ENCODE data around the gene ABCB6. TPM values are rescaled to one million over a fixed set of nuclear protein-coding genes. Genes with fewer than 3 reads are reported as not detected.
"Not testable (repeated sequence)": the region's sequence is repeated elsewhere in the genome, so short reads cannot be mapped to it uniquely, and the experiment has no call there.

Gene ABCB6
- polyA plus RNA-seq (2013, experiment 1 of 2; ENCODE audit: insufficient read length) = 36.2 TPM
- polyA plus RNA-seq (2013, experiment 2 of 2; ENCODE audit: insufficient read length) = 31.6 TPM

DNA sequence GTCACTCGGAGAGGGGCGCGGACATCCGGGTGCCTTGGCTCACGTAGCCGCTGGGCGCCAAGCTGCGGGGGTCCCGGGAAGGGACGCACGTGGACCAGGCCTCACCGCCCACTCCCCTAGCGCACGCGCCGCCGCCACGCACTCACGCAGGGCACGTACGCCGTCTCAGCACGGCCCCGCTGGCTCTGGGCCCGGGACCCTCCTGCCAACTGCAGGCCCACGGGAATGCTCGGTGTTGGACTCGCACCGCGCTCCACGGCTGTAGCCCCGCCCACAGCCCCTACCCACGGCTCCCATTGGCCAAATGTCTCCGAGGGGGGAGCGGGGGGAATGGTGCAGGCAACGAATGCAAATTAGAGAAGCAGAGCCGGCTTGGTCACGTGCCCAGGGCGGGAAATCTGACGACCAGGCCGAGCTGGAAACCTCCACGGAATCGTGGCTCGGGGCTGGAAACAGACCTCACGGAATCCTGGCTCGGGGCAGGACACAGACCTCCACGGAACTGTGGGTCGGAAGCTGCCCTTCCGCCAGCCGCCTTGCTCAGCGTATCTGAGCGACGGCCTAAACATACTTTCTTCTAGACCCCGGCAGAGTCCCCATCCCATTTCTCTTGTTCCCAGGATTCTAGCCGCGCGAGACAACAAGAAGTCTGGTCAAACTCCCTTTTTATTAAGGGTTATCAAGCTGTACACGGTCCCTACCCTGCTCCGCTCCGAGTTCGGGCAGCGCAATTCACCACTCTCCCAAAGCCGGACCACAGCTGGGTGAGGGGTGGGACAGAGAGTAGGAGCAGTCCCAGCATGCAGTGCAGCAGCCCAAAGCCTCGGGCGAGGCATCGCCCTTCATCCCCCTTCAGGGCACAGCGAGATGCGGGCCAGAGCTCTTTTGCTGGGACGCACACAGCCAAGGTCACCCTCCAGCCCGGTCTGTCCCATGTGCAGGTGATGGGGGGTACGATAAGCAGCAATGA lies at the start of gene ABCB6:
Gene ABCB6 (minus strand): TSS at position 227 of the 970 bp plus-strand sequence. CDS start 285 bp downstream, outside the sequence.
- peak; percentile 97 for DNase-seq

DNA sequence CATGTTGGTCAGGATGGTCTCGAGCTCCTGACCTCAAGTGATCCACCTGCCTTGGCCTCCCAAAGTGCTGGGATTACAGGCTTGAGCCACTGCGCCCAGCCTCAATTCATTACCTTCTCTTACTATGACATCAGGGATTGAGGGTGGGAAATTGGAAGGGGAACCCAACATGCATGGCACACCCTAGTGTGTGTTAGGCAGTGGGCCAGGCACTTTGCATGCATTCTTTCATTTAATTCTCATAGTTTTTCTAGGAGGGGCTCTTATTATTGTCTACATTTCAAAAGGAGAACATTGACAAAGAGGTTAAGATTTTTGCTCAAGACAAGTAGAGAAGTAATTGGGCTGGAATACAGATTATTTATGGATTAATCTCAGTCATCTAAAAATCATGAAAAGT lies 49.5 kb upstream of the ABCB6 start:
- DNase-seq = no peak

GRCh38 chr2:219266886-219267285 lies 48.1 kb upstream of the ABCB6 start:
- no peak for DNase-seq

DNA sequence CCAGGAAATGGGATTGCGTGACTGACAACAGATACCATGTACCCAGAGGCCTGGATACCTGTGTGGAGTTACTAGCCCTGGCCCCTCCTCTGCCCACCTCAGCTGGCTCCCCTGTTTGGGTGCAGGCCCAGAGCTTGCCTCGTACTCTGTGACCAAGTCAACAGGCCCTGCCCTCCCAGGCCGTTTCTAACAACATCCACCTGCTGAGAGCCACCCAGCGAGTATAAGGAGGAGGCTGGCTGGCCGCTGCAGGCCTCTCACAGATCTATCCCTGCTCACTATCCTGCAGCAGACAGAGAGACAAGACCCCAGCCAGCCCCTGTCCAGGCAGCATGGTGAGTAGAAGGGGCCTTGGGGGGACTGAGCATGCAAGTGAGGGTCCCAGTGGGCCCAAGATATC lies 47.5 kb upstream of the ABCB6 start:
- DNase-seq = no peak

DNA sequence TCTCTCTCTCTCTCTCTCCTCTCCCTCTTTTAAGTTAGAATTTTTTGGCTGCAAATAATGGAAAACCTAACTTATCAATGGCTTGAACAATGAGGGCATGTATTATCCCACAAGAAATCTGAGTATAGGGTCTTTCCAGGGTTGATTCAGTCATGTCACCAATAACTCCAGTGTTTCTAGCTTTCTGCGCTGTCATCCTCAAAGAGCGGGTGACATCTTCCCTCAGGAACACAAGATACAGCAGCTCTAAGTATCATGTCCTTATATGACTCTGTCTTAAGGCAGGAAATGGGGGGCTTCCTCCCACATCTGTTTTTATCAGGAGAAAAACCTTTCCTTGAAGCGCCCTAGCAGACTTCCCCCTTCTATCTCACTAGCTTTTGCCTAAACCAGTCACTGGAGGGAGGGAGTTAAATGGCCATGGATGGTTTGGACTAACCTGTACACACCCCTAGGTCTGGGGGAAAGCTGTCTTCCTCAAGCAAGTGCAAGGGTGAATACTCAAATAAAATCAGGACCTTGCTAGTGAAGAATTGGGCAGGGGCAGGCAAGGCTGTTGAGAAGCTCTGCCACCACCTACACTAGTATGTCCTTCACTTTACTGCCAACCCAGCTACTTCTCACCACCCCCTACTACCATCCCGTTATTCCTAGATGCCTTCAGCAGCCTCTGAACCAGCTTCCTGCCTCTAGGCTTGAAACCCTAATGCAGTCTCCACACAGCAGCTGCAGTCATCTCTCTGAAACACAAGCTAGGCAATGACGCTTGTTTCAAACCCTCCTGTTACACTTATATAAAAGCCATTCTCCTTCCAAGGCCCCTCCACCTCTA lies 42.5 kb upstream of the ABCB6 start:
- DNase-seq = no peak

- not testable (repeated sequence) for DNase-seq
Observed at GRCh38 chr2:219258942-219259341, 40.2 kb upstream of the ABCB6 start.

DNA sequence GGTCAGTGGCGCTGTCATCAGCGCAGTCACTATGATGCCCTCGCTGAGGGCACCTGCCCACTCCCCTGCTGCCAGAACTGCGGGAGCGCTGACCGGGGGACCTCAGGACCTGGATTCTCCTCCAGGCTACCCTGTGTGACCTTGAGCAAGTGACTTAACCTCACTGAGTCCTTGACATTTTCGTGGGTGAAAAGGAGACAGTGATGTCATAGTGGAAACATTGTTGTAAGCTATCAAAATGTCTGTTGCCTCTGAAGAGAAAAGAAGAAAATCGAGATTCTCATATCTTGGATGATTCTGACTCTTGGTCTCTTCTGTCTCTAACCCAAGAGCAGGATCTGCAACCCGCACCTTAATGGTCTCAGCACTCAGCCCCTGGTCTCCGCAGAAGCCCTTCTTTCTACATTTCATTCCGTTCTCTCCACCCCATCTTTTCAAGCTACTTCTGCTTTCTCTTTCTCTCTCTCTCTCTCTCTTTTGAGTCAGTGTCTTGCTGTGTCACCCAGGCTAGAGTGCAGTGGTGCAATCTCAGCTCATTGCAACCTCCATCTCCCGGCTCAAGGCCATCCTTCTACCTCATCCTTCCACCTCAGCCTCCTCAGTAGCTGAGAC lies 35.9 kb upstream of the ABCB6 start:
- no peak for DNase-seq

DNA sequence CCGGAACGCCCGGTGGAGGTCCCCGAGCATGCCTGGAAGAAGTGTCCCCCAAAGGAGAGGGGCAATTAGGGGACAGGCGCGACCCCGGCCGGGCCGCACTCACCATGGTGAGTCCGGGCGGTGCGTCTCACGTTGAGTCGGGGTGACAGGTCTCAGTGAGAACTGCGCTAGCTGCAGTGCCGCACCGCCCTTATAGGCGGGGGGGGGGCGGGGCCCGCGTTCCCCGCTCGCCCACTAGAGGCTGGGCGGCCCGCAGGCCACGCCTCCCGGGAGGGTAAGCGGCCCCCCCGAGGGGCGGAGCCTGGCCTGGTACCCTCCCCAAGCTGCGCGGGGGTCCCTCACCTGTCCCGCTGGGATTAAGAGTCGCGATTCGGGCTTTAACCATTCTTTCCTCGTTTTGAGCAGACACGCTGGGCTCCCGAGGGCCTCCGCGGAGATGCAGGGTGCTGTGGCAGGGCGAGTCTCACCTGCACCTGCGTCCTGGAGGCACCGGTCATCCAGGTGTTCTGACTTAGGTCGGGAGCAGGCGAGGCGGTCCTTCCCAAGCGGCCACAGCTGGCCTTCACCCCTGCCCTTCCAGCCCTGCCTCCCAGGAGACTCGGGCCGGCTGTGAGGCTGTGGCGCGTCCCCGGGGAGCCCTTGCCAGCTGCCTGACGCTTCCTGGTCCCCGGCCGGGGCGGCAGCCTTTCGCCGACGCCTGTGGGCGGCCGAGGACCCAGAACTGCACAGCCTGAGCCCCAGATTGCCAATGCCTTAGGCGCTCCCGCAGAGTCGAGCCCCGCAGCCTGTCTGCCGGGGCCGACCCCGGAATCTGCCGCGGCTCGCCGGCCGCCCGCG lies 35.2 kb upstream of the ABCB6 start, which contains the start of gene TUBA4A:
Gene TUBA4A (minus strand): TSS at position 166 of the 837 bp plus-strand sequence. CDS start 60 bp downstream, at position 106.
- DNase-seq = peak; percentile 55

DNA sequence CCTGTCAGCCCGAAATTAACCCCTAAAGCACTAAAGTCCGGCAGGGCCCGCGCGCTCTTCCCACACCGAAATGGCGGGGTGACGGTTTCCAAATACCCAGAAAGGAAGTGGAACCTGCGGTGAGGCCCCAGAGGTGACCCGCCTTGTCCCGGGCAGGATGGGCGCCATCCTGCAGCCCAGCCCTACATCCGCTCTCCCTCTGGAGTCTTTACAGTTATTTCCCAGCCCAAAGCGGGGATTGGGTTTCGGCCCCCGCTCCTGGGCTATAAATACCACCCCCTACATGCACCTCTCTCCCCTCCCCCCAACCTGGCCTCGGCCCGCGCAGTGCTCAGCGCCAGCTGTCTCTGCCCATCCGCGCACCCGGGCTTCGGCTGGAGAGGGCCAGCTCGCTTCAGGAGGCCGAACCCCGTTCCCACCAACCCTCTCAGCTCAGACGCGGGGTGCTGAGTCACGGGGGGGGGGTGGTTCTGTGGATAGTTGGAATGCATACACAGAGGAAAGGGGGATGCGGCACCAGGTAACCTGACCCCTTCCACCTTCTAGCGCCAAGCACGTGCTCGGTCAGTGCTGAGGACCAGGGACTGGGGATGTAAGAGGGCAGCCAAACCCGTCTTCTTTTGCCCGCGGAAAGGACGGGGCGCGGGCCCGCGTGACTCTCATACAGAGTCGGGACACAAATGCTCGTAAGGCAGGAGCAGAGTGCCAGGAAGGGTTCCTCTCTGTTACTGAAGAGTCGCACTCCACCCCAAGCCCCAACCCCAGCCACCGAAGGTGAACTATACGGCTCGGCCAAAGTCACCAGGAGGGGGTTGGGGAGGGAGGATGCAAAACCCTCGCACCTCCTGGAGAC lies 34.4 kb upstream of the ABCB6 start, which contains the start of gene TUBA4B:
Gene TUBA4B (plus strand): TSS at position 344 of the 853 bp plus-strand sequence. CDS start 165 bp downstream, at position 509.
- no peak for DNase-seq

DNA sequence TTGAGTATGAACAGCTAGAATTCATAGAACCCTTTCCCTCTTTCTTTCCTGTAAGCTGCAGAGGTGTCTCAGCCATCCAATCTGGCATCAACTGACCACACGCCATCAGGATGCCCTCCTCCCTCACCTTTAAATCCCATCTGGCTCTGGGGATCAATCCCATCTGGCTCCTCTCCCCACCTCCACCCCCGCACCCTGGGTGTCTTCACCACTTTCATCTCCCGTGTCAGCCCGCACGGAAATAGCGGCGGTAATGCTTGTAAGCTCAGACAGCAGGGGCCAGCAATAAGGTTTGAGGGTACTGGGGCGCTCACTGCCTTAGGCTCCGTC lies 33.8 kb upstream of the ABCB6 start:
- no peak for DNase-seq

DNA sequence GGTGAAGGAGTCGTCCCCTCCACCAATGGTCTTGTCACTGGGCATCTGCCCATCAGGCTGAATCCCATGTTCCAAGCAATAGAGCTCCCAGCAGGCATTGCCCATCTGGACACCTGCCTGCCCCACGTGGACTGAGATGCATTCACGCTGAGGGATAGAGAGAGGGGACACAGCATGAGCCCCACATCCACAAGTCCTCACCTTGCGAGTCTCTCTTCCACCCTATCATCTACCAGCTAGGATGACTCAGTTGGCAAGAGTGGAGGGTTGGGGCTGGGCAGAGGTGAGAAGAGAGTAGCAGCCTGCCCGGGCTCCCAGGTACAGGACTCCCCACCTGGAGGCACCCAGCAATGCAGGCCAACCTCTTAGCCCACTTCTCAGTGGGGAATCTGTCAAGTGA lies 33.3 kb upstream of the ABCB6 start:
- no peak for DNase-seq

GRCh38 chr2:219251656-219252055 lies 32.9 kb upstream of the ABCB6 start:
- DNase-seq = peak; percentile 69

GRCh38 chr2:219250049-219250781 lies 31.5 kb upstream of the ABCB6 start:
- no peak for DNase-seq

DNA sequence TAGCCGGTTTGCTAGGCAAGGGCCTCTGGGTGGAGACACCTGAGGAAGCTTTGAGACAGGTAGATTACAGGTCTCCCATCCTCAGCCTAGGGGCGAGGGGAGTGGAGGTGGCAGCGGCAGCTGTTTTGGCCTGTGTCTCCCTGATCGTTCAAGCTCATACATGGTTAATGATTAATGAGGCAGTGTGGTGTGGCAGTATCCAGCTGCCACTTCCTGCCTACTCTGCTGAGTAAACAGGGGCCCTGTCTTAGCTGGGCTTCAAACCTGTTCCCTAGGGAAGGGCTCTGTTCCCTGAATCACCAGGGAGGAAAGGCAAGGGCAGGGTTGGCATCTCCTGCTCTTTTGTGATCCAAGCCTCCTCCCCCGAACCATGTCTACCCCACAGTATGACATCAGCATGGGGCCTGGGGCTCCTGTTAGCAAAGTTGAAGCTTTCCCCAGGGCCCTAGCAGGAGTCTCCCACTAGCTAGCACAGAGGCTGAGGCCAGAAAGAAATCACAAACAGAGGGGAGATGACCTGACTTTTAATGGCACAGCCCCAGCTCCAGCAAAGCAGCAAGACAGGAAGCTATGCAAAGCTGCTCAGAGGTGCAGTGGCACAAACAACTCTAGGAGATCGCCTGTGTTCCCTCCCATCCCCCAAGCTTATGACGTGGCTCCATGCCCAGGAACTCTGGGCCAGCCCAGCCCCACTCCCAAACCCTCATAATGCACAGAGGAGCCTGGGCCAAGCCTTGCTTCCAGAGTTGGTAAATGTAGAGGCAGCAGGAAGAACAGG lies 30.6 kb upstream of the ABCB6 start:
- DNase-seq = peak; percentile 82

- no peak for DNase-seq
Observed at GRCh38 chr2:219248845-219249202, 30.1 kb upstream of the ABCB6 start.

DNA sequence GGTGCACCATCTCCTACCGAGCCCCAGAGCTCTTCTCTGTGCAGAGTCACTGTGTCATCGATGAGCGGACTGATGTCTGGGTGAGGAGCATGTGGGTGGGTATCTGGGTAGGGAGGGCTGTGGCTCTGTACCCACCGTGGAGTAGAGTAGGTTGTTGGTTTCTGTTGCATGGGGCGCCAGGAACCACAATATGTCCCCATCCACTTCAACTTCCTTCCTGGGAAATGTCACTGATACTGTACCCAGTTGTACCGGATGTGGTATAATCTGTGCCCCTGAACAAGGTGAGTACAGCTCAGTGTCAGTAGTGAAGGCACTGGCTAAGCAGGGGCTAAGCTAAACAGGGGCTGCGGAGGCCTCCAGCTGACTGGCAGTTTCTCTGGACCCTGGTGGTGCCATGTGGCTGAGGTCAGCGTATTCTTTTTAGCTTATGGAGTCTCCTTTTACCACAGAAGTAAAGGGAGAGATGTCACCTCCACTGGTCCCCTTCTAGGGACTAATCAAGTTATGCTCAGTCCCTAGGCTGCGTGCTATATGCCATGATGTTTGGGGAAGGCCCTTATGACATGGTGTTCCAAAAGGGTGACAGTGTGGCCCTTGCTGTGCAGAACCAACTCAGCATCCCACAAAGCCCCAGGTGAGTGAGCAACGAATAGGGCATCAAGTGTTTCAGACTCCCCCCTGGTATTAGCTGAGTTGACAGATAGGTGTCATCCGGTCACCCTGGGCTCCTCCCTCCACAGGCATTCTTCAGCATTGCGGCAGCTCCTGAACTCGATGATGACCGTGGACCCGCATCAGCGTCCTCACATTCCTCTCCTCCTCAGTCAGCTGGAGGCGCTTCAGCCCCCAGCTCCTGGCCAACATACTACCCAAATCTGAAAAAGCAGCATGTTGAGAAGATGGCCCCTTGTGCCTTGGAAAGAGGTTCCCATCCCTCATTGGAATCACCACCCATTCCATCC lies 29.2 kb upstream of the ABCB6 start:
- DNase-seq = no peak

GRCh38 chr2:219246559-219246958 lies 27.8 kb upstream of the ABCB6 start:
- DNase-seq = no peak

GRCh38 chr2:219245899-219246230 lies 27.1 kb upstream of the ABCB6 start:
- DNase-seq = no peak
